GM12878 (cell line): ENCODE measurements around the gene SPINK4. TPM values are rescaled to one million over a fixed set of nuclear protein-coding genes. Genes with fewer than 3 reads are reported as not detected.

Source experiments
- CEBPZ ChIP-seq: fragments of 150-350 bp; IDR thresholded peaks from 2 replicates; pipeline ENCODE4 v1.6.1; 2016; ENCODE audit warnings: low read depth, low read length
- E2F8 ChIP-seq: fragments of 450-650 bp; IDR thresholded peaks from 2 replicates; pipeline ENCODE4 v1.6.1; 2018; ENCODE audit warnings: mild to moderate bottlenecking, low read depth, moderate library complexity; ENCODE audit not compliant: partially characterized antibody
- ESRRA ChIP-seq: IDR thresholded peaks from 2 replicates; pipeline ENCODE4 v1.6.1; 2012; ENCODE audit warnings: mild to moderate bottlenecking, low read length, improper control_type of control experiment
- IRF3 ChIP-seq: fragments of 450-650 bp; IDR thresholded peaks from 2 replicates; pipeline ENCODE4 v1.6.1; 2014; ENCODE audit warnings: mild to moderate bottlenecking
- JUND ChIP-seq: IDR thresholded peaks from 2 replicates; pipeline ENCODE4 v1.6.1; 2012; ENCODE audit warnings: low read depth, mild to moderate bottlenecking, low read length, improper control_type of control experiment, moderate library complexity
- LARP7 ChIP-seq: fragments of 450-650 bp; IDR thresholded peaks from 2 replicates; pipeline ENCODE4 v1.6.1; 2017; ENCODE audit warnings: mild to moderate bottlenecking
- MAX ChIP-seq: IDR thresholded peaks from 2 replicates; pipeline ENCODE4 v1.6.1; 2012; ENCODE audit warnings: low read depth, low read length, improper control_type of control experiment
- NBN ChIP-seq: fragments of 450-650 bp; IDR thresholded peaks from 2 replicates; pipeline ENCODE4 v1.6.1; 2016
- NFIC ChIP-seq: IDR thresholded peaks from 2 replicates; pipeline ENCODE4 v1.6.1; 2012; ENCODE audit warnings: low read depth, mild to moderate bottlenecking, inconsistent platforms, low read length, moderate library complexity
- NKRF ChIP-seq: fragments of 450-650 bp; conservative IDR thresholded peaks from 2 replicates; pipeline ENCODE4 v1.6.1; 2017; ENCODE audit warnings: mild to moderate bottlenecking, moderate library complexity
- POLR2AphosphoS5 ChIP-seq: IDR thresholded peaks from 2 replicates; pipeline ENCODE4 v1.6.1; 2011; ENCODE audit warnings: mild to moderate bottlenecking, low read length, inconsistent platforms
- POU2F2 ChIP-seq: IDR thresholded peaks from 3 replicates; pipeline ENCODE4 v1.6.1; 2011; ENCODE audit warnings: low read depth, mild to moderate bottlenecking, low read length, borderline replicate concordance
- RAD51 ChIP-seq: fragments of 450-650 bp; IDR thresholded peaks from 2 replicates; pipeline ENCODE4 v1.6.1; 2016; ENCODE audit warnings: moderate library complexity, mild to moderate bottlenecking, inconsistent platforms
- SIX5 ChIP-seq: IDR thresholded peaks from 2 replicates; pipeline ENCODE4 v1.6.1; 2011; ENCODE audit warnings: mild to moderate bottlenecking, low read depth, low read length, moderate library complexity; ENCODE audit not compliant: severe bottlenecking
- SMC3 ChIP-seq: IDR thresholded peaks from 2 replicates; pipeline ENCODE4 v1.6.1; 2011; ENCODE audit warnings: low read length, improper control_type of control experiment, borderline replicate concordance
- SPI1 ChIP-seq: IDR thresholded peaks from 2 replicates; pipeline ENCODE4 v1.6.1; 2011; ENCODE audit warnings: low read depth, mild to moderate bottlenecking, low read length, moderate library complexity, borderline replicate concordance; ENCODE audit not compliant: insufficient read depth
- SUZ12 ChIP-seq: fragments of 200-600 bp; sonication (generic); IDR thresholded peaks from one replicate; pipeline ENCODE4 v1.6.1; 2018; ENCODE audit warnings: antibody characterized with exemption, mild to moderate bottlenecking; ENCODE audit not compliant: unreplicated experiment
- TARDBP ChIP-seq: IDR thresholded peaks from 2 replicates; pipeline ENCODE4 v1.6.1; 2016; ENCODE audit warnings: borderline replicate concordance
- TCF3 ChIP-seq: IDR thresholded peaks from 2 replicates; pipeline ENCODE4 v1.6.1; 2012; ENCODE audit warnings: low read depth, mild to moderate bottlenecking, low read length, borderline replicate concordance; ENCODE audit not compliant: insufficient read depth
- WRNIP1 ChIP-seq: IDR thresholded peaks from 2 replicates; pipeline ENCODE4 v1.6.1; 2011; ENCODE audit warnings: low read depth, low read length, improper control_type of control experiment, borderline replicate concordance
- ZBED1 ChIP-seq: IDR thresholded peaks from 2 replicates; pipeline ENCODE4 v1.6.1; 2016; ENCODE audit warnings: borderline replicate concordance
- ZNF24 ChIP-seq: fragments of 450-650 bp; IDR thresholded peaks from 2 replicates; pipeline ENCODE4 v1.6.1; 2017; ENCODE audit warnings: antibody characterized with exemption, mild to moderate bottlenecking
- polyA plus RNA-seq, 11 experiments: library from polyadenylated mRNA; depleted of rRNA in 4 of 11; unstranded in 6 of 11; stranded (reverse) in 5 of 11; fragments of >200 nt; fragmentation: Nextera tagmentation in 4 of 11; fragmentation: Illumina TruSeq in 1 of 11; extraction: Ambion mirVana in 4 of 11; extraction: Trizol in 1 of 11; gene quantifications; 1 replicate in 1 of 11; 2 replicates in 10 of 11; pipeline versions ENCODE4 v1.2.1 to v1.2.3, GENCODE V29; 2011 to 2016; ENCODE audit warnings: inconsistent platforms in 2 of 11, missing spikeins in 2 of 11, low read depth in 1 of 11
- total RNA-seq, 4 experiments: library from RNA; depleted of rRNA in 3 of 4; stranded (reverse); fragments of >200 nt in 3 of 4; fragmentation: Illumina TruSeq in 1 of 4; extraction: Trizol in 1 of 4; gene quantifications; 2 replicates each; pipeline versions ENCODE4 v1.2.1 to v1.2.3, GENCODE V29; 2013 to 2021

Gene SPINK4
- total and polyA plus RNA-seq, 10 of the 15 experiments (the other 5 are each of a cell fraction or from before 2014, with no cell fraction given) = not detected

- TF ChIP-seq E2F8 = no peak
- no peak for TF ChIP-seq IRF3
- TF ChIP-seq JUND = no peak
- TF ChIP-seq WRNIP1 = no peak
- TF ChIP-seq SUZ12 = no peak
- no peak for TF ChIP-seq ZBED1
- no peak for TF ChIP-seq SMC3
- TF ChIP-seq CEBPZ = no peak
- TF ChIP-seq POU2F2 = peak; percentile 99
- TF ChIP-seq ESRRA = no peak
- peak; percentile 53; the same call in 1 of the 2 replicates for TF ChIP-seq NFIC
- no peak for TF ChIP-seq NKRF
- no peak for TF ChIP-seq RAD51
- no peak for TF ChIP-seq LARP7
- peak; percentile 37; the same call in 1 of the 2 replicates for TF ChIP-seq SPI1
- peak; percentile 74; the same call in 1 of the 2 replicates for TF ChIP-seq NBN
- TF ChIP-seq ZNF24 = no peak
- TF ChIP-seq SIX5 = no peak
- TF ChIP-seq POLR2AphosphoS5 = no peak
- peak; percentile 92; the same call in 1 of the 2 replicates for TF ChIP-seq TCF3
- no peak for TF ChIP-seq MAX
- TF ChIP-seq TARDBP = no peak
Observed at GRCh38 chr9:33202552-33203201, 37.3 kb upstream of the SPINK4 start (continued).
